A549 treated with CpdA at 1 μM for 4 hours (cell line): Measurements from ENCODE around the gene ZXDA. TPM values are rescaled to one million over a fixed set of nuclear protein-coding genes. Genes with fewer than 3 reads are reported as not detected.

Experiments used
- total RNA-seq: library from RNA; stranded (reverse); fragments of 200-300 nt; extraction: Qiagen RNA extraction; gene quantifications from 5 replicates; pipeline ENCODE4 v1.2.3, GENCODE V29; 2022; ENCODE audit warnings: low read depth

ZXDA gene, protein sequence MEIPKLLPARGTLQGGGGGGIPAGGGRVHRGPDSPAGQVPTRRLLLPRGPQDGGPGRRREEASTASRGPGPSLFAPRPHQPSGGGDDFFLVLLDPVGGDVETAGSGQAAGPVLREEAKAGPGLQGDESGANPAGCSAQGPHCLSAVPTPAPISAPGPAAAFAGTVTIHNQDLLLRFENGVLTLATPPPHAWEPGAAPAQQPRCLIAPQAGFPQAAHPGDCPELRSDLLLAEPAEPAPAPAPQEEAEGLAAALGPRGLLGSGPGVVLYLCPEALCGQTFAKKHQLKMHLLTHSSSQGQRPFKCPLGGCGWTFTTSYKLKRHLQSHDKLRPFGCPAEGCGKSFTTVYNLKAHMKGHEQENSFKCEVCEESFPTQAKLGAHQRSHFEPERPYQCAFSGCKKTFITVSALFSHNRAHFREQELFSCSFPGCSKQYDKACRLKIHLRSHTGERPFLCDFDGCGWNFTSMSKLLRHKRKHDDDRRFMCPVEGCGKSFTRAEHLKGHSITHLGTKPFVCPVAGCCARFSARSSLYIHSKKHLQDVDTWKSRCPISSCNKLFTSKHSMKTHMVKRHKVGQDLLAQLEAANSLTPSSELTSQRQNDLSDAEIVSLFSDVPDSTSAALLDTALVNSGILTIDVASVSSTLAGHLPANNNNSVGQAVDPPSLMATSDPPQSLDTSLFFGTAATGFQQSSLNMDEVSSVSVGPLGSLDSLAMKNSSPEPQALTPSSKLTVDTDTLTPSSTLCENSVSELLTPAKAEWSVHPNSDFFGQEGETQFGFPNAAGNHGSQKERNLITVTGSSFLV
- total RNA-seq, result 1.1 to 1.7 TPM (median 1.4 TPM) in 5 replicates

GRCh38 chrX:57910287-57910912, at the start of gene ZXDA:
TSS of gene ZXDA (minus strand) at chrX:57910458. CDS start at chrX:57910420, 38 bp downstream.

Other genes starting within 250 kb of the ZXDA start
- gene NLRP2B, start 230.2 kb downstream of the ZXDA start, total RNA-seq, result not detected in 5 replicates